HL-60 (cell line): Measurements from ENCODE around the gene GCLC.
"Not testable (repeated sequence)": the region's sequence is repeated elsewhere in the genome, so short reads cannot be mapped to it uniquely, and the experiment has no call there.

ENCODE experiments used
- DNase-seq, 2 experiments: peaks; one replicate each; pipeline ENCODE4 v3.0.0-alpha.2; 2010 to 2020; ENCODE audit warnings: low read depth in 1 of 2, low spot score in 1 of 2
- H3K27ac ChIP-seq: fragments of 250-450 bp; sonication (Bioruptor Pico); replicated peaks from 2 replicates; pipeline ENCODE4 v1.5.1; 2020; ENCODE audit warnings: mild to moderate bottlenecking, moderate library complexity
- H3K27me3 ChIP-seq: fragments of 250-450 bp; sonication (Bioruptor Pico); 2 replicates; pipeline ENCODE4 v1.5.1; 2021; ENCODE audit warnings: mild to moderate bottlenecking, moderate library complexity; ENCODE audit not compliant: insufficient read depth, poor library complexity, severe bottlenecking
- H3K4me3 ChIP-seq: replicated peaks from 2 replicates; pipeline ENCODE4 v1.5.1; 2011; ENCODE audit warnings: mild to moderate bottlenecking, control low read depth, low read length; ENCODE audit not compliant: insufficient read depth
- GABPA ChIP-seq: IDR thresholded peaks from 2 replicates; pipeline ENCODE4 v1.6.1; 2012; ENCODE audit warnings: low read depth
- POLR2AphosphoS5 ChIP-seq: IDR thresholded peaks from 2 replicates; pipeline ENCODE4 v1.6.1; 2012; ENCODE audit warnings: low read depth
- REST ChIP-seq: IDR thresholded peaks from 2 replicates; pipeline ENCODE4 v1.6.1; 2012; ENCODE audit warnings: low read depth; ENCODE audit not compliant: insufficient replicate concordance
- SPI1 ChIP-seq: IDR thresholded peaks from 2 replicates; pipeline ENCODE4 v1.6.1; 2012; ENCODE audit warnings: low read depth, mild to moderate bottlenecking, borderline replicate concordance
- TF ChIP-seq, protein P1 (sequence below): IDR thresholded peaks from one replicate; pipeline ENCODE4 v1.5.1; 2011; ENCODE audit warnings: low read length, control low read depth, inconsistent platforms; ENCODE audit not compliant: insufficient read depth

The GCLC gene

GRCh38 chr6:53556986-53557715 is 12.2 kb upstream of the GCLC start:
- no peak for TF ChIP-seq GABPA
- TF ChIP-seq REST, result no peak
- TF ChIP-seq, protein P1, sequence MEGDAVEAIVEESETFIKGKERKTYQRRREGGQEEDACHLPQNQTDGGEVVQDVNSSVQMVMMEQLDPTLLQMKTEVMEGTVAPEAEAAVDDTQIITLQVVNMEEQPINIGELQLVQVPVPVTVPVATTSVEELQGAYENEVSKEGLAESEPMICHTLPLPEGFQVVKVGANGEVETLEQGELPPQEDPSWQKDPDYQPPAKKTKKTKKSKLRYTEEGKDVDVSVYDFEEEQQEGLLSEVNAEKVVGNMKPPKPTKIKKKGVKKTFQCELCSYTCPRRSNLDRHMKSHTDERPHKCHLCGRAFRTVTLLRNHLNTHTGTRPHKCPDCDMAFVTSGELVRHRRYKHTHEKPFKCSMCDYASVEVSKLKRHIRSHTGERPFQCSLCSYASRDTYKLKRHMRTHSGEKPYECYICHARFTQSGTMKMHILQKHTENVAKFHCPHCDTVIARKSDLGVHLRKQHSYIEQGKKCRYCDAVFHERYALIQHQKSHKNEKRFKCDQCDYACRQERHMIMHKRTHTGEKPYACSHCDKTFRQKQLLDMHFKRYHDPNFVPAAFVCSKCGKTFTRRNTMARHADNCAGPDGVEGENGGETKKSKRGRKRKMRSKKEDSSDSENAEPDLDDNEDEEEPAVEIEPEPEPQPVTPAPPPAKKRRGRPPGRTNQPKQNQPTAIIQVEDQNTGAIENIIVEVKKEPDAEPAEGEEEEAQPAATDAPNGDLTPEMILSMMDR, result no peak
- no peak for TF ChIP-seq SPI1
- TF ChIP-seq POLR2AphosphoS5, result no peak
- no peak for DNase-seq
- H3K27me3 ChIP-seq, result no peaks in the 10 kb centered on the region
- no peak overlapping the region for H3K4me3 ChIP-seq
- no peak overlapping the region for H3K27ac ChIP-seq

GRCh38 chr6:53553600-53553999 is 8.7 kb upstream of the GCLC start:
- H3K4me3 ChIP-seq, H3K27ac ChIP-seq, DNase-seq, H3K27me3 ChIP-seq: not testable (repeated sequence)

DNA sequence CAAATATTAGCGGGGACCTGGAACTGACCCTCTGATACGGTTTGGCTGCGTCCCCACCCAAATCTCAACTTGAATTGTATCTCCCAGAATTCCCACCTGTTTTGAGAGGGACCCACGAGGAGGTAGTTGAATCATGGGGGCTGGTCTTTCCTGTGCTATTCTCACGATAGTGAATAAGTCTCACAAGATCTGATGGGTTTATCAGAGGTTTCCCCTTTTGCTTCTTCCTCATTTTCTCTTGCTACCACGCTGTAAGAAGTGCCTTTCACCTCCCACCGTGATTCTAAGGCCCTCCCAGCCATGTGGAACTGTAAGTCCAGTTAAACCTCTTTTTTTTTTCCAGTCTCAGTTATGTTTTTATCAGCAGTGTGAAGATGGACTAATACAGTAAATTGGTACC is 6.8 kb upstream of the GCLC start:
- H3K27me3 ChIP-seq, H3K4me3 ChIP-seq, H3K27ac ChIP-seq: not testable (repeated sequence)
- TF ChIP-seq SPI1, result peak; percentile 80
- DNase-seq, result peak in 1 of 2 experiments; percentile 46

GRCh38 chr6:53547811-53548496 is 3.1 kb upstream of the GCLC start:
- no peaks in the 10 kb centered on the region for H3K27me3 ChIP-seq
- peak overlapping the region; percentile 38 for H3K27ac ChIP-seq
- peak overlapping the region; percentile 72 for H3K4me3 ChIP-seq
- no peak for TF ChIP-seq REST
- TF ChIP-seq POLR2AphosphoS5, result peak; percentile 44; the same call in 1 of the 2 replicates
- TF ChIP-seq, protein P1, result no peak
- peak; percentile 65; the same call in 1 of the 2 replicates for TF ChIP-seq SPI1
- TF ChIP-seq GABPA, result no peak
- peak; percentile 94 to 98 for DNase-seq
